ENCODE results near the gene JAML.

DNA sequence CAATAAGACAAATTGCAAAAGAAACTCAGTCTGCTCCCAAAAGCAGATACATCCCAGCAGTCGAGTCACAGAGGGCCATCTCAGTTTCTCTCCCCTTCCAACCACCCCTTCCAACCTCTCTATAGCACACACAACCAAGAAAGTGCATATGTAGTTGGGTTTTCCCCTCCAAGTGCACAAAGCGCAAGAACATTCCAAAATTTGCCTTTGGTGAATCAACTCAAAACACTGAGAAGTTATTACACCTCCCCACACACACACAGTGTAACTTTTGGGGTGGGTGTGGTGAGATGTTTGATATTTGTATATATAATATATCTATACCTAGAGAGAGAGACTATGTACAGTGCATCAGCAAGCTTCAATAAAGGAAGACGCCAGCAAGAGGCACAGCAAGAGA lies 62.0 kb downstream of the JAML start:
- TF ChIP-seq, protein P1, sequence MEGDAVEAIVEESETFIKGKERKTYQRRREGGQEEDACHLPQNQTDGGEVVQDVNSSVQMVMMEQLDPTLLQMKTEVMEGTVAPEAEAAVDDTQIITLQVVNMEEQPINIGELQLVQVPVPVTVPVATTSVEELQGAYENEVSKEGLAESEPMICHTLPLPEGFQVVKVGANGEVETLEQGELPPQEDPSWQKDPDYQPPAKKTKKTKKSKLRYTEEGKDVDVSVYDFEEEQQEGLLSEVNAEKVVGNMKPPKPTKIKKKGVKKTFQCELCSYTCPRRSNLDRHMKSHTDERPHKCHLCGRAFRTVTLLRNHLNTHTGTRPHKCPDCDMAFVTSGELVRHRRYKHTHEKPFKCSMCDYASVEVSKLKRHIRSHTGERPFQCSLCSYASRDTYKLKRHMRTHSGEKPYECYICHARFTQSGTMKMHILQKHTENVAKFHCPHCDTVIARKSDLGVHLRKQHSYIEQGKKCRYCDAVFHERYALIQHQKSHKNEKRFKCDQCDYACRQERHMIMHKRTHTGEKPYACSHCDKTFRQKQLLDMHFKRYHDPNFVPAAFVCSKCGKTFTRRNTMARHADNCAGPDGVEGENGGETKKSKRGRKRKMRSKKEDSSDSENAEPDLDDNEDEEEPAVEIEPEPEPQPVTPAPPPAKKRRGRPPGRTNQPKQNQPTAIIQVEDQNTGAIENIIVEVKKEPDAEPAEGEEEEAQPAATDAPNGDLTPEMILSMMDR (IDR thresholded peaks at IDR 0.05) = no peak
- no peak for TF ChIP-seq POLR2A (IDR thresholded peaks at IDR 0.05)

Data from heart left ventricle (tissue), 13 donors.